GM19438 (cell line): ENCODE data around the gene TBC1D5.

Experiments used
- ATAC-seq: cut with Tn5 transposase; IDR thresholded peaks from one replicate; pipeline ENCODE4 v1.9.1; 2021; ENCODE audit warnings: low read depth; ENCODE audit not compliant: unreplicated experiment

TBC1D5 gene

GRCh38 chr3:17195856-17196604, 546.4 kb downstream of the TBC1D5 start:
- ATAC-seq = peak; percentile 90

- peak; percentile 85 for ATAC-seq
These were observed 547.2 kb downstream of the TBC1D5 start for GRCh38 chr3:17195192-17195611.

- no peak for ATAC-seq
These were observed 548.3 kb downstream of the TBC1D5 start for GRCh38 chr3:17194116-17194515.

- ATAC-seq = no peak
These were observed 549.4 kb downstream of the TBC1D5 start for GRCh38 chr3:17192995-17193394.

GRCh38 chr3:17190353-17191078, 551.9 kb downstream of the TBC1D5 start:
- no peak for ATAC-seq

- ATAC-seq = no peak
These were observed 554.1 kb downstream of the TBC1D5 start for GRCh38 chr3:17188378-17188777.

GRCh38 chr3:17187589-17188184, 554.7 kb downstream of the TBC1D5 start:
- ATAC-seq = no peak

GRCh38 chr3:17183951-17184550, 558.4 kb downstream of the TBC1D5 start:
- ATAC-seq = no peak

- peak; percentile 71 for ATAC-seq
These were observed 560.3 kb downstream of the TBC1D5 start for GRCh38 chr3:17182166-17182565.

GRCh38 chr3:17181413-17181907, 561.0 kb downstream of the TBC1D5 start:
- ATAC-seq = no peak

- ATAC-seq = no peak
These were observed 562.8 kb downstream of the TBC1D5 start for GRCh38 chr3:17179381-17180205.

GRCh38 chr3:17176757-17177156, 565.7 kb downstream of the TBC1D5 start:
- ATAC-seq = no peak

GRCh38 chr3:17175187-17175807, 567.1 kb downstream of the TBC1D5 start:
- ATAC-seq = no peak

- no peak for ATAC-seq
These were observed 576.1 kb downstream of the TBC1D5 start for GRCh38 chr3:17166369-17166768.

GRCh38 chr3:17162116-17162515, 580.3 kb downstream of the TBC1D5 start:
- no peak for ATAC-seq

GRCh38 chr3:17160597-17160996, 581.8 kb downstream of the TBC1D5 start:
- no peak for ATAC-seq

GRCh38 chr3:17158941-17159682, 583.3 kb downstream of the TBC1D5 start:
- no peak for ATAC-seq

- ATAC-seq = no peak
These were observed 584.7 kb downstream of the TBC1D5 start for GRCh38 chr3:17157713-17158112.

- no peak for ATAC-seq
These were observed 585.6 kb downstream of the TBC1D5 start for GRCh38 chr3:17156864-17157263.
